ENCODE results near the gene NRSN1. TPM values are rescaled to one million over a fixed set of nuclear protein-coding genes. Genes with fewer than 3 reads are reported as not detected.

Gene NRSN1
- total RNA-seq = not detected

GRCh38 chr6:24125980-24126379, at the start of gene NRSN1:
Gene NRSN1 (plus strand): TSS chr6:24126215. CDS start chr6:24134328, 8,113 bp downstream.
- ATAC-seq (no peak), DNase-seq (no peak)
- Mint-ChIP-seq H3K27ac (no peak within 1 kb of the TSS), H3K9me3 (ENCODE audit: low read depth) (no peaks in the 10 kb centered on the region), H3K4me1 (no peaks in the 10 kb centered on the region), H3K36me3 (no peaks in the 10 kb centered on the region), H3K27me3 (peaks cover 13% of the 10 kb centered on the region), H3K4me3 (no peak within 1 kb of the TSS)
- CTCF ChIA-PET = no interaction called here

GRCh38 chr6:24078200-24078599, 47.8 kb upstream of the NRSN1 start:
- Mint-ChIP-seq H3K27me3 (no peaks in the 10 kb centered on the region), H3K4me1 (no peaks in the 10 kb centered on the region), H3K9me3 (ENCODE audit: low read depth) (no peaks in the 10 kb centered on the region), H3K4me3 (no peak overlapping the region), H3K36me3 (no peaks in the 10 kb centered on the region), H3K27ac (no peak overlapping the region)
- ATAC-seq = no peak
- DNase-seq = no peak
- CTCF ChIA-PET = no interaction called here

- Mint-ChIP-seq H3K4me1 (no peaks in the 10 kb centered on the region), H3K4me3 (no peak overlapping the region), H3K9me3 (ENCODE audit: low read depth) (no peaks in the 10 kb centered on the region), H3K27ac (no peak overlapping the region), H3K27me3 (no peaks in the 10 kb centered on the region), H3K36me3 (no peaks in the 10 kb centered on the region)
- no peak for ATAC-seq
- no peak for DNase-seq
- CTCF ChIA-PET = no interaction called here
These were observed 46.9 kb upstream of the NRSN1 start for GRCh38 chr6:24079076-24079475.

GRCh38 chr6:24080711-24081110, 45.3 kb upstream of the NRSN1 start:
- Mint-ChIP-seq H3K36me3 (no peaks in the 10 kb centered on the region), H3K27ac (no peak overlapping the region), H3K9me3 (ENCODE audit: low read depth) (no peaks in the 10 kb centered on the region), H3K4me3 (no peak overlapping the region), H3K27me3 (no peaks in the 10 kb centered on the region), H3K4me1 (no peaks in the 10 kb centered on the region)
- DNase-seq (no peak), ATAC-seq (no peak)
- CTCF ChIA-PET = no interaction called here

- Mint-ChIP-seq H3K27ac (no peak overlapping the region), H3K9me3 (ENCODE audit: low read depth) (no peaks in the 10 kb centered on the region), H3K36me3 (no peaks in the 10 kb centered on the region), H3K4me3 (no peak overlapping the region), H3K27me3 (no peaks in the 10 kb centered on the region), H3K4me1 (no peaks in the 10 kb centered on the region)
- CTCF ChIA-PET = no interaction called here
- DNase-seq (no peak), ATAC-seq (no peak)
These were observed 36.3 kb upstream of the NRSN1 start for GRCh38 chr6:24089736-24090135.

- Mint-ChIP-seq H3K36me3 (no peaks in the 10 kb centered on the region), H3K4me3 (no peak overlapping the region), H3K27me3 (no peaks in the 10 kb centered on the region), H3K9me3 (ENCODE audit: low read depth) (no peaks in the 10 kb centered on the region), H3K4me1 (no peaks in the 10 kb centered on the region), H3K27ac (no peak overlapping the region)
- CTCF ChIA-PET = no interaction called here
- DNase-seq = no peak
- no peak for ATAC-seq
These were observed 33.6 kb upstream of the NRSN1 start for GRCh38 chr6:24092407-24092806.

GRCh38 chr6:24093381-24093780, 32.6 kb upstream of the NRSN1 start:
- Mint-ChIP-seq H3K9me3 (ENCODE audit: low read depth) (no peaks in the 10 kb centered on the region), H3K27me3 (peaks cover 2% of the 10 kb centered on the region), H3K36me3 (no peaks in the 10 kb centered on the region), H3K4me1 (no peaks in the 10 kb centered on the region), H3K4me3 (no peak overlapping the region), H3K27ac (no peak overlapping the region)
- CTCF ChIA-PET = no interaction called here
- ATAC-seq (no peak), DNase-seq (no peak)

- Mint-ChIP-seq H3K36me3 (no peaks in the 10 kb centered on the region), H3K27ac (no peak overlapping the region), H3K4me1 (no peaks in the 10 kb centered on the region), H3K4me3 (no peak overlapping the region), H3K9me3 (ENCODE audit: low read depth) (no peaks in the 10 kb centered on the region), H3K27me3 (peaks cover 2% of the 10 kb centered on the region)
- ATAC-seq = no peak
- DNase-seq = no peak
- CTCF ChIA-PET = no interaction called here
These were observed 26.8 kb upstream of the NRSN1 start for GRCh38 chr6:24099181-24099580.

- ATAC-seq (no peak), DNase-seq (no peak)
- Mint-ChIP-seq H3K27ac (no peak overlapping the region), H3K4me3 (no peak overlapping the region), H3K36me3 (no peaks in the 10 kb centered on the region), H3K9me3 (ENCODE audit: low read depth) (no peaks in the 10 kb centered on the region), H3K27me3 (peaks cover 2% of the 10 kb centered on the region), H3K4me1 (no peaks in the 10 kb centered on the region)
- CTCF ChIA-PET = no interaction called here
These were observed 25.8 kb upstream of the NRSN1 start for GRCh38 chr6:24100024-24100769.

GRCh38 chr6:24100770-24101155, 25.3 kb upstream of the NRSN1 start:
- H3K36me3 Mint-ChIP-seq = no peaks in the 10 kb centered on the region
- DNase-seq (no peak), ATAC-seq (no peak)
- peaks cover 2% of the 10 kb centered on the region for H3K27me3 Mint-ChIP-seq
- no peak overlapping the region for H3K4me3 Mint-ChIP-seq
- H3K9me3 Mint-ChIP-seq (ENCODE audit: low read depth) = no peaks in the 10 kb centered on the region
- H3K4me1 Mint-ChIP-seq = no peaks in the 10 kb centered on the region
- CTCF ChIA-PET = no interaction called here
- no peak overlapping the region for H3K27ac Mint-ChIP-seq

GRCh38 chr6:24105191-24105590, 20.8 kb upstream of the NRSN1 start:
- no peaks in the 10 kb centered on the region for H3K27me3 Mint-ChIP-seq
- H3K9me3 Mint-ChIP-seq (ENCODE audit: low read depth) = no peaks in the 10 kb centered on the region
- H3K27ac Mint-ChIP-seq = no peak overlapping the region
- CTCF ChIA-PET = no interaction called here
- no peaks in the 10 kb centered on the region for H3K36me3 Mint-ChIP-seq
- no peak for ATAC-seq
- H3K4me3 Mint-ChIP-seq = no peak overlapping the region
- DNase-seq = no peak
- H3K4me1 Mint-ChIP-seq = no peaks in the 10 kb centered on the region

GRCh38 chr6:24106291-24106690, 19.7 kb upstream of the NRSN1 start:
- CTCF ChIA-PET = no interaction called here
- ATAC-seq = no peak
- Mint-ChIP-seq H3K27me3 (no peaks in the 10 kb centered on the region), H3K27ac (no peak overlapping the region), H3K4me3 (no peak overlapping the region), H3K4me1 (no peaks in the 10 kb centered on the region), H3K36me3 (no peaks in the 10 kb centered on the region), H3K9me3 (ENCODE audit: low read depth) (no peaks in the 10 kb centered on the region)
- no peak for DNase-seq

GRCh38 chr6:24107294-24107693, 18.7 kb upstream of the NRSN1 start:
- Mint-ChIP-seq H3K9me3 (ENCODE audit: low read depth) (no peaks in the 10 kb centered on the region), H3K4me1 (no peaks in the 10 kb centered on the region), H3K36me3 (no peaks in the 10 kb centered on the region), H3K4me3 (no peak overlapping the region), H3K27ac (no peak overlapping the region), H3K27me3 (no peaks in the 10 kb centered on the region)
- CTCF ChIA-PET = no interaction called here
- DNase-seq = no peak
- ATAC-seq = no peak

- Mint-ChIP-seq H3K36me3 (no peaks in the 10 kb centered on the region), H3K4me1 (no peaks in the 10 kb centered on the region), H3K4me3 (no peak overlapping the region), H3K27me3 (no peaks in the 10 kb centered on the region), H3K9me3 (ENCODE audit: low read depth) (no peaks in the 10 kb centered on the region), H3K27ac (no peak overlapping the region)
- ATAC-seq = no peak
- DNase-seq = no peak
- CTCF ChIA-PET = no interaction called here
These were observed 18.0 kb upstream of the NRSN1 start for GRCh38 chr6:24108056-24108455.

GRCh38 chr6:24110417-24110816, 15.6 kb upstream of the NRSN1 start:
- CTCF ChIA-PET = no interaction called here
- no peak overlapping the region for H3K4me3 Mint-ChIP-seq
- H3K4me1 Mint-ChIP-seq = no peaks in the 10 kb centered on the region
- DNase-seq = no peak
- peaks cover 2% of the 10 kb centered on the region for H3K9me3 Mint-ChIP-seq (ENCODE audit: low read depth)
- no peak overlapping the region for H3K27ac Mint-ChIP-seq
- no peak for ATAC-seq
- no peaks in the 10 kb centered on the region for H3K36me3 Mint-ChIP-seq
- H3K27me3 Mint-ChIP-seq = no peaks in the 10 kb centered on the region

Data from activated CD8-positive, alpha-beta memory T cell treated with anti-CD3 and anti-CD28 coated beads, Interleukin-2, amount 10 ng/mL, durations not matched to agents 7 days and 5 days (primary cell).